ENCODE measurements around the gene DLG3. TPM values are rescaled to one million over a fixed set of nuclear protein-coding genes. Genes with fewer than 3 reads are reported as not detected.
A peak's percentile ranks its signal among the peaks of the same experiment; 100 is the strongest.

DLG3 gene
- total RNA-seq, 1 donor from 2014 or later = 6.5 TPM

DNA sequence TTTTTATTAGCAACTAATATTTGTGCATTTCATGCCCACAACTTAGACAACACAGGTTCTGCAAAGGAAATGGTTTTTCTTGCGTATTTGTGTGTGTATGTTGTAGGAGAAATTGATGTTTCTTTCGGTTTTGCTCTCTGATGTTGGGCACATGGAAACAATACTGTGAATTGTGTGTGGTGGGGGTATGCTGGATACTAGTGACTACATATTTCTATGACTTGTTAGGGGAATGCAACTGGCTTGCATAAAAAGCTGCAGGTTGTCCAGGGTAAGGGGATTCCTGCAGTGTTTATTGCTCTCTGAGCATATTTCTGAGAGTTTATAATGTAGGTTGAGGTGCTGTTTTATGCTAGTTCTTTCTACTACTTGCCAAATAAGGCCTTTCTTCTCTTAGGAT lies 11.6 kb downstream of the DLG3 start:
- no peak overlapping the region for H3K27ac ChIP-seq
- H3K27me3 ChIP-seq = no peaks in the 10 kb centered on the region
- TF ChIP-seq CTCF (IDR thresholded peaks at IDR 0.05) = no peak
- no peaks in the 10 kb centered on the region for H3K9me3 ChIP-seq
- no peak overlapping the region for H3K4me3 ChIP-seq
- intact Hi-C loops (cut with DNase I) = no loop called here
- H3K4me1 ChIP-seq = no peaks in the 10 kb centered on the region
- DNase-seq (ENCODE audit: low spot score in 2 of 2) = no peak
- H3K36me3 ChIP-seq = no peaks in the 10 kb centered on the region

GRCh38 chrX:70461026-70461425 lies 16.4 kb downstream of the DLG3 start:
- TF ChIP-seq CTCF (IDR thresholded peaks at IDR 0.05) = no peak

DNA sequence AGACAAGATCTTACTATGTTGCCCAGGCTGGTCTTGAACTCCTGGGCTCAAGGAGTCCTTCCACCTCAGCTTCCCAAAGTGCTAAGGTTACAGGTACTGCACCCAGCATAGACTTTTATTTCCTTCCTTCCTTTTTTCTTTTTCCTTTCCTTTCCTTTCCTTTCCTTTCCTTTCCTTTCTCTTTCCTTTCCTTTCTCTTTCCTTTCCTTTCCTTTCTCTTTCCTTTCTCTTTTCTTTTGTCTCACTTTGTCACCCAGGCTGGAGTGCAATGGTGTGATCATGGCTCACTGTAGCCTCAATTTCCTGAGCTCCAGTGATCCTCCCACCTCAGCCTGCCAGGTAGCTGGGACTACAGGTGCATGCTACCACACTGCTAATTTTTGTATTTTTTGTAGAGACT lies 19.4 kb downstream of the DLG3 start:
- DNase-seq (ENCODE audit: low spot score in 2 of 2) = no peak
- Histone ChIP-seq H3K27ac (peak overlapping the region in 1 of 2 donors; percentile 12), H3K36me3 (peaks cover 0 to 4% of the 10 kb centered on the region in 2 donors), H3K27me3 (no peaks in the 10 kb centered on the region), H3K4me1 (no peaks in the 10 kb centered on the region), H3K9me3 (no peaks in the 10 kb centered on the region), H3K4me3 (no peak overlapping the region)
- no peak for TF ChIP-seq CTCF (IDR thresholded peaks at IDR 0.05)
- intact Hi-C loops (cut with DNase I) = no loop called here

More at GRCh38 chrX:70461026-70461425, 16.4 kb downstream of the DLG3 start:
- Histone ChIP-seq H3K4me1 (no peaks in the 10 kb centered on the region), H3K36me3 (no peaks in the 10 kb centered on the region), H3K27ac (no peak overlapping the region), H3K9me3 (no peaks in the 10 kb centered on the region), H3K4me3 (no peak overlapping the region), H3K27me3 (no peaks in the 10 kb centered on the region)
- DNase-seq (ENCODE audit: low spot score in 2 of 2) = no peak
- intact Hi-C loops (cut with DNase I) = no loop called here

DNA sequence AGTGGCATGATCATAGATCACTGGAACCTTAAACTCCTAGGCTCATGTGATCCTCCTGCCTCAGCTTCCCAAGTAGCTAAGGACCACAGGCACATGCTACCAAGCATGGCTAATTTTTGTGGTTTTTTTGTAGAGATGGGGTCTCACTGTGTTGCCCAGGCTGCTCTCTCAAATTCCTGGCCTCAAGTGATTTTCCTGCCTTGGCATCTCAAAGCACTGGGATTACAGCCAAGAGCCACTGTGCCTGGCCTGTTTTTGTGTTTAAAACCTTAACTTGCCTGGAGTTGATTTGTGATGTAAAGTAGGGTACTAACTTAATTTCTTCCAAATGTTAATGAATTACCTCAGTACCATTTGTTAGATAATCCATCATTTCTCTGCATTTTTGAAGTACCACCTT lies 22.3 kb downstream of the DLG3 start:
- Histone ChIP-seq H3K4me1 (no peaks in the 10 kb centered on the region), H3K27me3 (no peaks in the 10 kb centered on the region), H3K27ac (no peak overlapping the region), H3K4me3 (no peak overlapping the region), H3K36me3 (peaks cover 0 to 4% of the 10 kb centered on the region in 2 donors), H3K9me3 (no peaks in the 10 kb centered on the region)
- no peak for TF ChIP-seq CTCF (IDR thresholded peaks at IDR 0.05)
- intact Hi-C loops (cut with DNase I) = no loop called here
- DNase-seq (ENCODE audit: low spot score in 2 of 2) = no peak

DNA sequence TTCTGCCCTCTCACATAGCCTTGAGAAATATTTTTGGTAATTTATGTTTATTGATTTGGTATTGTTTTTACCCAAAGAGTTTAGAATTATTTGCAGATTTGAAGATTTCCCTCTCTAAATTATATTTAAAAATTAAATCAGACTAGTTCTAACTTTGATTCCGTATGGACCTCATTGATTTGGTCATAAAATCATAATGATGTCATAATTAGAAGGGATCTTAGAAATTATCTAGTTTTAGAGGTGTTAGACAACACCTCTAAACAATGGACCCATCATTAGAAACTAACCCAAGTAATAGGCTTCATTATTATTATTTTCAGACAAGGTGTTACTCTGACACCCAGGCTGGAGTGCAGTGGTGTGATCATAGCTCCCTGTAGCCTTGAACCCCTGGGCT lies 24.1 kb downstream of the DLG3 start:
- TF ChIP-seq CTCF (IDR thresholded peaks at IDR 0.05) = no peak
- no peak overlapping the region for H3K27ac ChIP-seq
- H3K9me3 ChIP-seq = no peaks in the 10 kb centered on the region
- peaks cover 0 to 4% of the 10 kb centered on the region in 2 donors for H3K36me3 ChIP-seq
- H3K27me3 ChIP-seq = no peaks in the 10 kb centered on the region
- H3K4me3 ChIP-seq = no peak overlapping the region
- intact Hi-C loops (cut with DNase I) = no loop called here
- no peak for DNase-seq (ENCODE audit: low spot score in 2 of 2)
- H3K4me1 ChIP-seq = no peaks in the 10 kb centered on the region

DNA sequence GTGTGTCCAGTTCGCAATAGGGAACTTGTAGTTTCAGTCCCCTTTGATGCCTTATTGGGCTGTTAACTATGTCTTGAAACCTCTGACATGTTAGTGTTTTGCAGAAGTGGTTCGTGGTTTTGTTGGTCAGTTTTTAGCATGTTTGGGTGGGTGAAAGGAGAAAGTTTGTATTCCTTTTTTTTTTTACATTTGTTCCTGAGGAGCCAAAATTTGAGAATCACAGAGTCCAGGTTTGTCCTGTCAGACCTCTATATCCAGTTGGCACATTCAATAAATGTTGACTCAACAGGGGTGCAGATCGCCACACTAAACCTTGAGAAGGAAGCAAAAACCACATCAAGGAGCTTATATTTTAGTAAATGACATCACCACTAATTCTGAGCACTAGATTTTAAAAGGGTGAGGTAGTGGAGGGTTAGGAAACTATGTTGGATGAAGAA lies 26.2 kb downstream of the DLG3 start:
- Histone ChIP-seq H3K27me3 (no peaks in the 10 kb centered on the region), H3K27ac (no peak overlapping the region), H3K4me3 (no peak overlapping the region), H3K9me3 (no peaks in the 10 kb centered on the region), H3K4me1 (no peaks in the 10 kb centered on the region), H3K36me3 (peaks cover 0 to 4% of the 10 kb centered on the region in 2 donors)
- TF ChIP-seq CTCF (IDR thresholded peaks at IDR 0.05) = no peak
- DNase-seq (ENCODE audit: low spot score in 2 of 2) = no peak
- intact Hi-C loops (cut with DNase I) = no loop called here

Measured in ascending aorta (tissue), 2 donors.